Trophoblast cell (in vitro differentiated cells and primary cell): ENCODE results near the gene FNDC3A.

Experiments
- DNase-seq, 2 donors: peaks; one replicate each; pipeline ENCODE4 v3.0.0-alpha.2; 2016
- H2AFZ ChIP-seq: 2 replicates; pipeline ENCODE4 v1.6.1; 2013; ENCODE audit warnings: low read length, moderate library complexity, mild to moderate bottlenecking; ENCODE audit not compliant: insufficient read depth, poor library complexity
- H2AK5ac ChIP-seq: 2 replicates; pipeline ENCODE4 v1.6.1; 2013; ENCODE audit warnings: mild to moderate bottlenecking, low read length
- H2BK120ac ChIP-seq: 2 replicates; pipeline ENCODE4 v1.6.1; 2013; ENCODE audit warnings: low read length, mild to moderate bottlenecking, moderate library complexity; ENCODE audit not compliant: insufficient read depth, poor library complexity
- H2BK12ac ChIP-seq: 2 replicates; pipeline ENCODE4 v1.6.1; 2013; ENCODE audit warnings: mild to moderate bottlenecking, low read length, moderate library complexity
- H2BK5ac ChIP-seq: 2 replicates; pipeline ENCODE4 v1.6.1; 2013; ENCODE audit warnings: low read length, low read depth, moderate library complexity, mild to moderate bottlenecking; ENCODE audit not compliant: poor library complexity
- H3K14ac ChIP-seq: 2 replicates; pipeline ENCODE4 v1.6.1; 2013; ENCODE audit warnings: mild to moderate bottlenecking, low read length
- H3K18ac ChIP-seq: 2 replicates; pipeline ENCODE4 v1.6.1; 2013; ENCODE audit warnings: mild to moderate bottlenecking, low read length
- H3K23ac ChIP-seq: 2 replicates; pipeline ENCODE4 v1.6.1; 2013; ENCODE audit warnings: low read length
- H3K27ac ChIP-seq: 2 replicates; pipeline ENCODE4 v1.5.1; 2013; ENCODE audit warnings: low read depth, mild to moderate bottlenecking, inconsistent platforms, low read length, moderate library complexity
- H3K27me3 ChIP-seq: 2 replicates; pipeline ENCODE4 v1.6.1; 2013; ENCODE audit warnings: inconsistent platforms, mild to moderate bottlenecking, low read length, moderate library complexity; ENCODE audit not compliant: insufficient read depth
- H3K36me3 ChIP-seq, 2 experiments: 1 replicate in 1 of 2; 2 replicates in 1 of 2; pipeline ENCODE4 v1.6.1; 2013; ENCODE audit warnings: low read length in 2 of 2, mild to moderate bottlenecking in 2 of 2, moderate library complexity in 1 of 2; ENCODE audit not compliant: insufficient read depth in 2 of 2, control insufficient read depth in 1 of 2
- H3K4ac ChIP-seq: 2 replicates; pipeline ENCODE4 v1.6.1; 2013; ENCODE audit warnings: low read depth, mild to moderate bottlenecking, low read length, moderate library complexity
- H3K4me1 ChIP-seq, 2 experiments: 1 replicate in 1 of 2; 2 replicates in 1 of 2; pipeline ENCODE4 v1.6.1; 2013; ENCODE audit warnings: low read length in 2 of 2, mild to moderate bottlenecking in 2 of 2, moderate library complexity in 1 of 2; ENCODE audit not compliant: insufficient read depth in 2 of 2, control insufficient read depth in 1 of 2
- H3K4me2 ChIP-seq: 2 replicates; pipeline ENCODE4 v1.6.1; 2013; ENCODE audit warnings: inconsistent platforms, mild to moderate bottlenecking, low read length, moderate library complexity
- H3K4me3 ChIP-seq: 2 replicates; pipeline ENCODE4 v1.5.1; 2013; ENCODE audit warnings: mild to moderate bottlenecking, low read depth, low read length, inconsistent platforms
- H3K79me1 ChIP-seq: one replicate; pipeline ENCODE4 v1.6.1; 2013; ENCODE audit warnings: low read length
- H3K79me2 ChIP-seq: 2 replicates; pipeline ENCODE4 v1.6.1; 2013; ENCODE audit warnings: low read length, mild to moderate bottlenecking; ENCODE audit not compliant: control insufficient read depth, insufficient read depth, poor library complexity
- H3K9ac ChIP-seq: 2 replicates; pipeline ENCODE4 v1.6.1; 2013; ENCODE audit warnings: mild to moderate bottlenecking, low read length
- H3K9me3 ChIP-seq: 2 replicates; pipeline ENCODE4 v1.6.1; 2013; ENCODE audit warnings: low read depth, mild to moderate bottlenecking, control low read depth, inconsistent platforms, low read length; ENCODE audit not compliant: insufficient read depth
- H4K12ac ChIP-seq: 2 replicates; pipeline ENCODE4 v1.6.1; 2013; ENCODE audit warnings: low read depth, mild to moderate bottlenecking, low read length, moderate library complexity
- H4K8ac ChIP-seq: 2 replicates; pipeline ENCODE4 v1.6.1; 2013; ENCODE audit warnings: low read depth, mild to moderate bottlenecking, low read length, moderate library complexity
- H4K91ac ChIP-seq: one replicate; pipeline ENCODE4 v1.6.1; 2013; ENCODE audit warnings: low read depth, mild to moderate bottlenecking, low read length, moderate library complexity
- WGBS: extraction: QIAGEN DNeasy Blood & Tissue Kit; methylation state at CpG from one replicate; pipeline ENCODE4 v1.1.7; 2013; ENCODE audit warnings: missing lambda C conversion rate; ENCODE audit not compliant: insufficient read length, insufficient coverage; ENCODE audit errors: extremely low coverage; 5-methylcytosine and 5-hydroxymethylcytosine counted together

Gene FNDC3A

GRCh38 chr13:49218493-49219051 lies 242.9 kb downstream of the FNDC3A start:
- peak; percentile 30 to 54 for DNase-seq
- Histone ChIP-seq H4K91ac (no peak overlapping the region), H3K36me3 (no peaks in the 10 kb centered on the region), H3K14ac (no peak overlapping the region), H3K4ac (no peak overlapping the region), H4K12ac (no peak overlapping the region), H3K9ac (no peak overlapping the region), H3K4me2 (peak overlapping the region; percentile 14), H3K23ac (no peak overlapping the region), H3K79me2 (no peaks in the 10 kb centered on the region), H2AFZ (no peak overlapping the region), H2BK5ac (no peak overlapping the region), H2BK12ac (no peak overlapping the region), H2AK5ac (no peak overlapping the region), H3K27ac (no peak overlapping the region), H4K8ac (no peak overlapping the region), H3K4me3 (no peak overlapping the region), H2BK120ac (no peak overlapping the region), H3K79me1 (no peaks in the 10 kb centered on the region), H3K9me3 (peaks cover 9% of the 10 kb centered on the region), H3K27me3 (peaks cover 55% of the 10 kb centered on the region), H3K4me1 (peaks cover 4 to 13% of the 10 kb centered on the region in 2 experiments), H3K18ac (no peak overlapping the region)
- WGBS, result no CpG with 5 or more reads among the region's 25 CpGs

- H4K91ac ChIP-seq, result no peak overlapping the region
- no peak overlapping the region for H2AK5ac ChIP-seq
- H3K27ac ChIP-seq, result no peak overlapping the region
- H3K14ac ChIP-seq, result no peak overlapping the region
- H3K27me3 ChIP-seq, result peaks cover 60% of the 10 kb centered on the region
- H2BK120ac ChIP-seq, result no peak overlapping the region
- H3K79me2 ChIP-seq, result no peaks in the 10 kb centered on the region
- H3K79me1 ChIP-seq, result no peaks in the 10 kb centered on the region
- H3K36me3 ChIP-seq, result no peaks in the 10 kb centered on the region
- H3K23ac ChIP-seq, result no peak overlapping the region
- H2BK12ac ChIP-seq, result no peak overlapping the region
- peak overlapping the region; percentile 48 for H3K4me3 ChIP-seq
- no peak overlapping the region for H3K18ac ChIP-seq
- H2BK5ac ChIP-seq, result no peak overlapping the region
- no peak overlapping the region for H3K4ac ChIP-seq
- H2AFZ ChIP-seq, result no peak overlapping the region
- H3K9me3 ChIP-seq, result peaks cover 9% of the 10 kb centered on the region
- H3K4me1 ChIP-seq, result peaks cover 4 to 13% of the 10 kb centered on the region in 2 experiments
- no peak overlapping the region for H4K8ac ChIP-seq
- no peak for DNase-seq
- no peak overlapping the region for H4K12ac ChIP-seq
- WGBS, result no CpG with 5 or more reads among the region's 17 CpGs
- H3K4me2 ChIP-seq, result peak overlapping the region; percentile 54
- no peak overlapping the region for H3K9ac ChIP-seq
Measured at GRCh38 chr13:49219647-49220035, 243.9 kb downstream of the FNDC3A start.

- Histone ChIP-seq H4K91ac (no peak within 1 kb of the TSS), H3K4me1 (peaks cover 4 to 13% of the 10 kb centered on the region in 2 experiments), H3K36me3 (no peaks in the 10 kb centered on the region), H2BK5ac (no peak within 1 kb of the TSS), H3K27ac (no peak within 1 kb of the TSS), H2BK12ac (no peak within 1 kb of the TSS), H3K23ac (no peak within 1 kb of the TSS), H3K4ac (no peak within 1 kb of the TSS), H3K14ac (no peak within 1 kb of the TSS), H2AFZ (peak within 1 kb of the TSS; percentile 23), H2BK120ac (no peak within 1 kb of the TSS), H3K27me3 (peaks cover 62% of the 10 kb centered on the region), H3K79me2 (no peaks in the 10 kb centered on the region), H3K18ac (no peak within 1 kb of the TSS), H3K9me3 (peaks cover 9% of the 10 kb centered on the region), H4K12ac (no peak within 1 kb of the TSS), H4K8ac (no peak within 1 kb of the TSS), H3K4me2 (peak within 1 kb of the TSS; percentile 54), H3K9ac (no peak within 1 kb of the TSS), H2AK5ac (no peak within 1 kb of the TSS), H3K79me1 (no peaks in the 10 kb centered on the region), H3K4me3 (peak within 1 kb of the TSS; percentile 48)
- no CpG with 5 or more reads among the region's 111 CpGs for WGBS
- peak in 1 of 2 donors; percentile 37 for DNase-seq
Measured at GRCh38 chr13:49220036-49220855, 244.5 kb downstream of the FNDC3A start, which contains the start of gene MLNR. TSS of gene MLNR (plus strand) at chr13:49220338. CDS start at chr13:49220338, 0 bp downstream.

GRCh38 chr13:49220856-49221589 lies 245.3 kb downstream of the FNDC3A start:
- DNase-seq, result peak in 1 of 2 donors; percentile 29
- Histone ChIP-seq H4K12ac (no peak overlapping the region), H4K8ac (no peak overlapping the region), H2BK120ac (no peak overlapping the region), H3K4ac (no peak overlapping the region), H4K91ac (no peak overlapping the region), H3K79me2 (no peaks in the 10 kb centered on the region), H3K18ac (no peak overlapping the region), H3K36me3 (no peaks in the 10 kb centered on the region), H3K9me3 (peaks cover 9% of the 10 kb centered on the region), H2AFZ (peak overlapping the region; percentile 23), H2BK5ac (no peak overlapping the region), H2BK12ac (no peak overlapping the region), H3K14ac (no peak overlapping the region), H3K27ac (no peak overlapping the region), H3K79me1 (no peaks in the 10 kb centered on the region), H3K4me1 (peaks cover 4 to 13% of the 10 kb centered on the region in 2 experiments), H3K23ac (no peak overlapping the region), H3K4me2 (peak overlapping the region; percentile 54), H2AK5ac (no peak overlapping the region), H3K4me3 (no peak overlapping the region), H3K9ac (no peak overlapping the region), H3K27me3 (peaks cover 62% of the 10 kb centered on the region)
- no CpG with 5 or more reads among the region's 73 CpGs for WGBS
